Neuronal stem cell (in vitro differentiated cells): ENCODE measurements around the gene LIPE.

ENCODE experiments used
- DNase-seq: peaks from one replicate; pipeline ENCODE4 v3.0.0-alpha.2; 2013; ENCODE audit warnings: low spot score
- H2AFZ ChIP-seq: one replicate; pipeline ENCODE4 v1.6.1; 2013; ENCODE audit warnings: mild to moderate bottlenecking, low read length, inconsistent platforms
- H2AK5ac ChIP-seq: 2 replicates; pipeline ENCODE4 v1.6.1; 2013; ENCODE audit warnings: low read depth, mild to moderate bottlenecking, inconsistent platforms, low read length, moderate library complexity, mixed read lengths
- H2BK120ac ChIP-seq: 2 replicates; pipeline ENCODE4 v1.6.1; 2013; ENCODE audit warnings: low read depth, mild to moderate bottlenecking, inconsistent platforms, low read length, moderate library complexity, mixed read lengths
- H2BK12ac ChIP-seq: one replicate; pipeline ENCODE4 v1.6.1; 2013; ENCODE audit warnings: low read length, inconsistent platforms
- H2BK15ac ChIP-seq: 2 replicates; pipeline ENCODE4 v1.6.1; 2013; ENCODE audit warnings: mild to moderate bottlenecking, low read length, inconsistent platforms, mixed read lengths
- H2BK5ac ChIP-seq: one replicate; pipeline ENCODE4 v1.6.1; 2013; ENCODE audit warnings: inconsistent platforms, mild to moderate bottlenecking, low read length, moderate library complexity
- H3K14ac ChIP-seq: one replicate; pipeline ENCODE4 v1.6.1; 2013; ENCODE audit warnings: low read length, inconsistent platforms
- H3K18ac ChIP-seq: 2 replicates; pipeline ENCODE4 v1.6.1; 2013; ENCODE audit warnings: low read length, inconsistent platforms
- H3K23ac ChIP-seq: 2 replicates; pipeline ENCODE4 v1.6.1; 2013; ENCODE audit warnings: low read depth, mild to moderate bottlenecking, mixed read lengths, low read length, inconsistent platforms; ENCODE audit not compliant: poor library complexity
- H3K27ac ChIP-seq: replicated peaks from 3 replicates; pipeline ENCODE4 v1.5.1; 2013; ENCODE audit warnings: low read length, inconsistent platforms
- H3K27me3 ChIP-seq, 3 experiments: 2 replicates each; pipeline ENCODE4 v1.6.1; 2013; ENCODE audit warnings: low read length in 3 of 3, mild to moderate bottlenecking in 2 of 3, inconsistent platforms in 1 of 3, low read depth in 1 of 3, mixed read lengths in 1 of 3, moderate library complexity in 1 of 3; ENCODE audit not compliant: control insufficient read depth in 3 of 3, insufficient read depth in 3 of 3
- H3K36me3 ChIP-seq, 2 donors: replicated peaks in 1 of 2; 2 replicates each; pipeline ENCODE4 v1.6.1; 2013; ENCODE audit warnings: low read length in 2 of 2; ENCODE audit not compliant: control insufficient read depth in 2 of 2, insufficient read depth in 2 of 2
- H3K4ac ChIP-seq: 2 replicates; pipeline ENCODE4 v1.6.1; 2013; ENCODE audit warnings: inconsistent platforms, mild to moderate bottlenecking, low read length, moderate library complexity
- H3K4me1 ChIP-seq, 2 donors: 1 replicate in 1 of 2; 2 replicates in 1 of 2; pipeline ENCODE4 v1.6.1; 2013; ENCODE audit warnings: low read length in 2 of 2, low read depth in 1 of 2; ENCODE audit not compliant: control insufficient read depth in 2 of 2, insufficient read depth in 1 of 2
- H3K4me2 ChIP-seq: one replicate; pipeline ENCODE4 v1.6.1; 2013; ENCODE audit warnings: mild to moderate bottlenecking, low read length, inconsistent platforms; ENCODE audit not compliant: insufficient read depth, poor library complexity, severe bottlenecking
- H3K4me3 ChIP-seq, 2 donors: 2 replicates each; pipeline ENCODE4 v1.5.1; 2013; ENCODE audit warnings: low read length in 2 of 2, mild to moderate bottlenecking in 2 of 2, inconsistent platforms in 1 of 2, moderate library complexity in 1 of 2
- H3K79me1 ChIP-seq: one replicate; pipeline ENCODE4 v1.6.1; 2013; ENCODE audit warnings: low read depth, mild to moderate bottlenecking, inconsistent platforms, low read length, moderate library complexity
- H3K9ac ChIP-seq: one replicate; pipeline ENCODE4 v1.6.1; 2013; ENCODE audit warnings: mild to moderate bottlenecking, low read depth, low read length, inconsistent platforms; ENCODE audit not compliant: poor library complexity
- H3K9me3 ChIP-seq, 2 donors: replicated peaks in 1 of 2; 2 replicates each; pipeline versions ENCODE3 to v1.6.1; 2013; ENCODE audit warnings: low read length in 2 of 2, mild to moderate bottlenecking in 2 of 2, inconsistent platforms in 1 of 2, low read depth in 1 of 2, mixed read lengths in 1 of 2, moderate library complexity in 1 of 2; ENCODE audit not compliant: control insufficient read depth in 2 of 2, insufficient read depth in 1 of 2
- H4K8ac ChIP-seq: one replicate; pipeline ENCODE4 v1.6.1; 2013; ENCODE audit warnings: low read depth, mild to moderate bottlenecking, inconsistent platforms, low read length, moderate library complexity
- H4K91ac ChIP-seq: one replicate; pipeline ENCODE4 v1.6.1; 2013; ENCODE audit warnings: low read length, low read depth, mild to moderate bottlenecking, inconsistent platforms; ENCODE audit not compliant: poor library complexity
- WGBS, 2 donors: extraction: QIAGEN DNeasy Blood & Tissue Kit; methylation state at CpG; one replicate each; pipeline ENCODE4 v1.1.7; 2013; ENCODE audit warnings: missing lambda C conversion rate in 2 of 2, mixed read lengths in 1 of 2; ENCODE audit not compliant: insufficient read length in 2 of 2, insufficient replicate concordance in 1 of 2; ENCODE audit errors: extremely low coverage in 2 of 2; 5-methylcytosine and 5-hydroxymethylcytosine counted together

Gene LIPE

DNA sequence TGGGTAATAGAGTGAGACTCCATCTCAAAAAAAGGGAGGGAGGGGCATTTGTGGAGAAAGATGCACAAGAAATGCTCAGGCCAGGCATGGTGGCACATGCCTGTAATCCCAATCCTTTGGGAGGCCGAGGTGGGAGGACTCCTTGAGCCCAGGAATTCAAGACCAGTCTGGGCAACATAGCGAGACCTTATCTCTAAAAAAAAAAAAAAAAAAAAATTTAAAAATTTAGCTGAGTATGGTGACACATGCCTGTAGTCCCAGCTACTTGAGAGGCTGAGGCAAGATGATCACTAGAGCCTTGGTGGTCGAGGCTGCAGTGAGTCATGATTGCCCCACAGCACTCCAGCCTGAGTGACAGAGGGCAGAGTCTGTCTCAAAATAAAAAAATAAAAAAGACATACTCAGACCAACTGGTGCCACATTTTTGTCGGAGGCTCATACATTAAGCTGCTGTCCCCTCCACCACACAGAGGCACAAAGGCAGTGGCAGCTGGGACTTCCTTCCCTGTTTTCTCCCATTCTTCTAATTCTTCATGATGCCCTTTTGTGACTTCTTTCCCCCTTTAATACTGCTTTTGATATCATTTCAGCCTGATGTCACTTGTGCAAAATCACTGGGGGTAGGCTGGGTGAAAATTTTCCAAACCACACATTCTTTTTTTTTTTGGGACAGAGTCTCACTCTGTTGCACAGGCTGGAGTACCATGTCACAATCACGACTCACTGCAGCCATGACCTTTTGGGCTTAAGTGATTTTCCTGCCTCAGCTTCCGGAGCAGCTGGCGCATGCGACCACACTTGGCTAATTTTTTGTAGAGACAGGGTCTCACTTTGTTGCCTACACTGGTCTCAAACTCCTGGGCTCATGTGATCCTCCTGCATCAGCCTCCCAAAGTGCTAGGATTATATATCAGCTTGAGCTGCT lies 42.4 kb upstream of the LIPE start:
- Histone ChIP-seq H3K4me2 (no peak overlapping the region), H3K79me1 (no peaks in the 10 kb centered on the region), H2AK5ac (no peak overlapping the region), H3K14ac (no peak overlapping the region), H4K8ac (no peak overlapping the region), H2BK12ac (no peak overlapping the region), H3K27me3 (no peaks in the 10 kb centered on the region), H4K91ac (no peak overlapping the region), H3K36me3 (no peaks in the 10 kb centered on the region), H3K4me3 (no peak overlapping the region), H3K4me1 (peaks cover 5 to 11% of the 10 kb centered on the region in 2 donors), H2AFZ (no peak overlapping the region), H3K9me3 (no peaks in the 10 kb centered on the region), H3K4ac (no peak overlapping the region), H2BK5ac (no peak overlapping the region), H3K9ac (no peak overlapping the region), H2BK15ac (no peak overlapping the region), H3K18ac (no peak overlapping the region), H3K27ac (no peak overlapping the region), H2BK120ac (no peak overlapping the region), H3K23ac (no peak overlapping the region)
- no peak for DNase-seq
- WGBS, 2 donors: no CpG with 5 or more reads among the region's 8 CpGs

DNA sequence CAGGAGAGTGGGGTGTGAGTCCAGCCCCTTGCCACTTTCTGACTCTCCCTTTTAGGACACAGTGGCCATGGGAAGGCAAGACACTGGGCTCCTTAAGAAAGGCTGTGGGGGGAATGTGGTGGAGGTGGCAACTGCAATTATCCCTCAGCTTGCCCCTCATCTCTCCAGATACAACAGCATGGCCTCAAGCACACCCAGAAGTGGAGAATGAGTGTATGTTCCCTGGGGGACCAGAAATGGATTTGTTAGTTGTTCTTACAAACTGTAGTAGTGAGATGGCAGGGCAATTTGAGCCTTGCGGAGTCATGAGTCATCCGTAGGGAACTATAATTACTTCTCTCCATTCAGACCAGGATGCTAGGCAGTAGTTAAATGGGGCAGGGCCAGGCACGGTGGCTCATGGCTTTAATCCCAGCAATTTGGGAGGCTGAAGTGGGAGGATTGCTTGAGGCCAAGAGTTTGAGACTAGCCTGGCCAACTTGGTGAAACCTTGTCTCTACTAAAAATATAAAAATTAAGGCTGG lies 41.1 kb upstream of the LIPE start:
- H2BK5ac ChIP-seq: no peak overlapping the region
- peaks cover 5% of the 10 kb centered on the region in 2 donors for H3K4me1 ChIP-seq
- no peak for DNase-seq
- H2BK120ac ChIP-seq: no peak overlapping the region
- no peak overlapping the region for H3K4ac ChIP-seq
- H3K14ac ChIP-seq: no peak overlapping the region
- H4K91ac ChIP-seq: no peak overlapping the region
- H3K36me3 ChIP-seq: no peaks in the 10 kb centered on the region
- H3K18ac ChIP-seq: no peak overlapping the region
- H4K8ac ChIP-seq: no peak overlapping the region
- H2AK5ac ChIP-seq: no peak overlapping the region
- H3K27me3 ChIP-seq: no peaks in the 10 kb centered on the region
- H3K9me3 ChIP-seq: no peaks in the 10 kb centered on the region
- H3K79me1 ChIP-seq: no peaks in the 10 kb centered on the region
- no peak overlapping the region for H3K27ac ChIP-seq
- no peak overlapping the region for H3K9ac ChIP-seq
- H2AFZ ChIP-seq: no peak overlapping the region
- no CpG with 5 or more reads among the region's 3 CpGs for WGBS, 2 donors
- no peak overlapping the region for H2BK15ac ChIP-seq
- no peak overlapping the region for H3K4me2 ChIP-seq
- H2BK12ac ChIP-seq: no peak overlapping the region
- no peak overlapping the region for H3K23ac ChIP-seq
- H3K4me3 ChIP-seq: no peak overlapping the region

DNA sequence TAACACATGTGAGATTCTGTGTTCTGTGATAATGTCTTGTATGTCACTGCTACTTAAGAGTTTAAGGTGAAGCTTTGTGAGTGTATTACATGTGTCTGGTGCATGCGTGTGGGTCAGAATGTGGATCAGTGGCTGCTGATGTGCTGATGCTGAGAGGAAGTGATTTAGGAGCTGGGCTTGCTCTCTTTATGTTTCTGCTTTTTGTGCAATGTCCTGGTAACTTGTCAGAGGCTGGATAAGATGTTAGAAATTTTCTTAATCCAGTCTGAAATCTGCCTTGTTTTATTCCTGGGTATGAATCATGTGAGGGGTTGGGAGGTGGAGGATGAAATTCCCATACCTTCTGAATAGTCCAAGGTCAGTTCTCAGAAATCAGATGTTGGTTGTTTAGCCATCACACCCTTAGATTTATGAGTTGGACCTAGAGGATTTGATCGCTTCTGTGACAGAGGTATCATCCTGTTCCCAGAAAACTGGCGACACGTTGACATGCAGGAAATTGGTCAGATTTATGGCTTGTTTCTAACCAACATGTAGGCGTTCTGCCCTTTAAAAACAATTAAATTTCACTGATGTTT lies 40.1 kb upstream of the LIPE start:
- DNase-seq: no peak
- Histone ChIP-seq H3K9me3 (no peaks in the 10 kb centered on the region), H3K14ac (no peak overlapping the region), H3K4me3 (no peak overlapping the region), H4K8ac (no peak overlapping the region), H3K79me1 (no peaks in the 10 kb centered on the region), H3K18ac (no peak overlapping the region), H3K36me3 (no peaks in the 10 kb centered on the region), H3K9ac (no peak overlapping the region), H2AFZ (no peak overlapping the region), H3K27ac (no peak overlapping the region), H2BK15ac (no peak overlapping the region), H2BK5ac (no peak overlapping the region), H2BK120ac (no peak overlapping the region), H3K27me3 (no peaks in the 10 kb centered on the region), H3K4ac (no peak overlapping the region), H3K4me2 (no peak overlapping the region), H4K91ac (no peak overlapping the region), H2BK12ac (no peak overlapping the region), H3K23ac (no peak overlapping the region), H3K4me1 (peaks cover 5% of the 10 kb centered on the region in 2 donors), H2AK5ac (no peak overlapping the region)
- WGBS, 2 donors: no CpG with 5 or more reads among the region's 5 CpGs

DNA sequence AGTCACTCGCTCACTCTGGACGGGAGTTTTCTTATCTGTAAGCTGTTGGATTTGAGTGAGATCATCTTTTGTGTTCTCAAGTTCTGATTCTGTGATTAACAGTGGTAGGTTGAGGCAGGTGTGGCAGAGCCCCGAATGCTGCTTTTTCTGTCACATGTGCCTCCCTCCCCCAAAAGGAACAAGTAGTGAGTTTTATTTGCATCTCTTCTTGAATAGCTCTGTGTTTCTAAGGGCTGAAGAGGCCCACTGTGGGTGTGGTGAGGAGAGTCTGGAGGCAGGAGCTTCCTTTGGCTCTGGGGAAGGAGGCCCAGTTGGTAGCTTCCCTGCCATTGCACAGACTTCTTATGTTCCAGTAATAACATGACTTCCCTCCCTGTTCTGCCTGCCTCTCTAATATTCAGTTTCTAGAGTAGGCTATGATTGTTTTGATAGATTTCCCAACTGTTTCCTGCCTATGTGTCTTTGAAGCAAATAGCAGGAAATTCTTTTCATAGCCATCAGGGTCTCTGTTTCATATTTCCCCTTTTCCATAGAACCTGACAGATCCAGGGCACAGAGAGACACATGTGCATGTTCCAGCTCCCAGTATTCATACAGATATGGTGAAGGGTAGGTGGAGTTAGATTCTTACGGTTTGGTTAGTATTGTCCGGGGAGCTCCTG lies 39.5 kb upstream of the LIPE start:
- H2BK120ac ChIP-seq: no peak overlapping the region
- H3K27ac ChIP-seq: no peak overlapping the region
- no peaks in the 10 kb centered on the region for H3K27me3 ChIP-seq
- no peak overlapping the region for H3K4ac ChIP-seq
- no peak overlapping the region for H2AFZ ChIP-seq
- H3K4me3 ChIP-seq: no peak overlapping the region
- no peak overlapping the region for H2BK5ac ChIP-seq
- no peak overlapping the region for H3K18ac ChIP-seq
- H2BK12ac ChIP-seq: no peak overlapping the region
- no peak overlapping the region for H3K4me2 ChIP-seq
- H3K9ac ChIP-seq: no peak overlapping the region
- DNase-seq: no peak
- H3K36me3 ChIP-seq: no peaks in the 10 kb centered on the region
- no CpG with 5 or more reads among the region's 5 CpGs for WGBS, 2 donors
- peaks cover 5% of the 10 kb centered on the region in 2 donors for H3K4me1 ChIP-seq
- no peaks in the 10 kb centered on the region for H3K9me3 ChIP-seq
- H4K91ac ChIP-seq: no peak overlapping the region
- H3K14ac ChIP-seq: no peak overlapping the region
- H4K8ac ChIP-seq: no peak overlapping the region
- no peak overlapping the region for H2AK5ac ChIP-seq
- no peak overlapping the region for H2BK15ac ChIP-seq
- H3K79me1 ChIP-seq: no peaks in the 10 kb centered on the region
- no peak overlapping the region for H3K23ac ChIP-seq
